Activated T-cell treated with anti-CD3 and anti-CD28 coated beads for 24 hours (primary cell): ENCODE data around the gene MIER3.

Experiments used
- DNase-seq: peaks from one replicate; pipeline ENCODE4 v3.0.0-alpha.2; 2020; ENCODE audit warnings: low read depth

MIER3 gene

DNA sequence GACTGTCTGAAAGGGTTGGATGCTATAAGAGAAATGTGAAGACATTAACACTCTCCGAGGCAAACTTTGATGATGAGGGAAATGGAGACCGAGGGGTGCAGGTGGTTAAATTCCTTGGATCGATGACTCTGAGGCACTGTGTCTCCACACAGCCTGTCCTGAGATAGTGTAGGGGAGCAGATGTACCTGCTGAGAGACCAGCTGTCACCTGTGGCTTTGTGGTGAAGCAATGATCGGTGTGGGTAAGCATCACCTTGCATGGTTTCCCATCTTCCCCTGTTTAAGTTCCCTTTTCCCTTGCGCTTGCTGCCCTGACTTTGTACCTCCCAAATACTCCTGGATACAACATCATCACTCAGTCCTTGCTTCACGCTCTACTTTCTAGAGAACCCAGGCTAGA is 9.8 kb upstream of the MIER3 start:
- DNase-seq: no peak

DNA sequence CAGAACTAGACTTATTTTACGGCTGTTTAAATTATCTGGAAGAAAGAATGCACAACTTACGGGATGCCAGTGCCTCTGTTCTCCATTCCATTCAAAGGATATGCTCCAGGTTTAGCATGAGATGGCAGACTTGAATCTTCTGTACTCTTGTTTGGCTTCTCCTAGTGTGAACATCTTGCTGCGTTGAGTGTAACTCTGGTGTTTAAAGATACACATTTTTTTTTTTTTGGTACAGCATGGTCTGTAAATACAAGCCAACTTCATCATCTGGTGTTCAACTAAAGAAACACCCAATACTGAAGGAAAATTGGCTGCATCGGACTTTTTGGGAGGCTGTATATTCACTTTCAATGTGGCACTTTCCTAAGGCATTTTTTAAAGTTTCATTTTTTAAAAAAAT is 7.4 kb upstream of the MIER3 start:
- no peak for DNase-seq

DNA sequence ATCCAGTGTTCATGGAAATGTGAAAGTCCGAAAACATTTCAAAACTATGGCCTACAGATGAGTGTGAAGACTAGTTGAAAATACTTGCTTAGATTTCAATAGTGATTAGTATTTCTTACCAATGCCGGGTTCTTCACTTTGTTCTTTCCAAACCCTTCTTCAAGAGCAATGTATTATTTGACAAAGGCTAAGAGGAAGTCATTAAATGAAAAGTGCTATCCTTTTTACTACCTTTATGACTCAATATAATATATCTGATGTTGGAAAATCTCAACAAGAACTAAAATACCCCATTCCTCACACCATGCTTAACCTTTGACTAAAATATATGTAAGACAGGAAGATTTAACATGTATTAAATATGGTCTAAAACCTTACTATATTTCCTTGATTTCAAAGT is 6.7 kb upstream of the MIER3 start:
- DNase-seq: no peak

DNA sequence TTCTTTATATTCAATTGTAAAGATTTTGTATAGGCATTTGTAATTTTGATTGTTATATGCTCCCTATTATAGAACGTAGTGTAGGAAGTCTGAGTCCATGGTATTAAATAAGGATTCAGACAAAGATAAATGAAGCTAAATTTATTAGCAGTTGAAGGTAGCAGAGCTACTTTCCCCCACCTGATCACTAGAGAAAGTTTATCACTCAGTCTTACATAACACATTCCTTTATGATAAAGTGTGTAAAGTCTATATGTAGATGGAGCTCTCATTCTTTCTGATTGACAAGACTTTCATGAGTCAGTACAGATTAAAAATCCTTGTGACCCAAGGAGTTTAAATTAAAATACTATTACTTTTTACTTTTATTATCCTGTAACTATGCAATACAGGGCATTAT is 2.3 kb upstream of the MIER3 start:
- no peak for DNase-seq

DNA sequence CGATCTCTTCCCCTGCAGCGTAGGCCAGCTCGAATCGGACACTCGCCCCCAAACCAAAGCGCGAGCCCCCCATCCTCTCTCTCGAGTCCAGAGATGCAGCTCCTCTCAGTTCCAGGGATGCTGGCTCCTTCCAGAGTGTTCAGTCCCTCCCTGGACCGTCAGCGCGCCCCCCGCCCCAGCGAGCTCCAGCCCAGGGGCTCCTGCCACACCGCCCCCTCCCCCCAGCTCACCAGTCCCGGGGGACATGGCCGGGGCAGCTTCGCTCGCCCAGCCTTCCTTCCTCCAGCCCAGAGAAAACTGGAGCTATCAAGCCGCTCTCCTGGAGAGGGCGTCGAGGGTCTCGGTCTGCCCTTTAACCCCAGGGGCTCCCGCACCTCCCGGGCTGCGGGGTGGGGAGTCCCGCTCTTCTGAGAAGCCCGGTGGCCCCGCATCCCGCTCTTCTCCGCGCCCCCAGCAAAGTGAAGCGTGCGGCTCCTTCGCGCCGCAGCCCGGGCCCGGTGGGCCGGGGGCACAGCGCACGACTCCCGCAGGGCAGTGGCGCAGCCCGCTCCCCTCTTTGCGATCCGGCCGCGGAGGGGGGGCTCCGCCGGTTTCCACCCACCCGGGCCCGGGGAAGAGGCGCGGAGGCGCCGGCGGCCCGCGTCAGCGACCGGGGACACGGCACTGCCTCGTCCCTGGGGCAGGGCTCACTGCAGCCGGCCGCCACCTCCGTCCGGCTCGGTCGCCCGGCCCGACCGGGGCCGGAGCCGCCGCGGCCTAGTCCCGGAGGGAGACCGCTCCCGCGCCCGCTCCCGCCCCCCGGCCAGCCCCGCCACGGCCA is 587 bp downstream of the MIER3 start:
- DNase-seq: peak; percentile 3

DNA sequence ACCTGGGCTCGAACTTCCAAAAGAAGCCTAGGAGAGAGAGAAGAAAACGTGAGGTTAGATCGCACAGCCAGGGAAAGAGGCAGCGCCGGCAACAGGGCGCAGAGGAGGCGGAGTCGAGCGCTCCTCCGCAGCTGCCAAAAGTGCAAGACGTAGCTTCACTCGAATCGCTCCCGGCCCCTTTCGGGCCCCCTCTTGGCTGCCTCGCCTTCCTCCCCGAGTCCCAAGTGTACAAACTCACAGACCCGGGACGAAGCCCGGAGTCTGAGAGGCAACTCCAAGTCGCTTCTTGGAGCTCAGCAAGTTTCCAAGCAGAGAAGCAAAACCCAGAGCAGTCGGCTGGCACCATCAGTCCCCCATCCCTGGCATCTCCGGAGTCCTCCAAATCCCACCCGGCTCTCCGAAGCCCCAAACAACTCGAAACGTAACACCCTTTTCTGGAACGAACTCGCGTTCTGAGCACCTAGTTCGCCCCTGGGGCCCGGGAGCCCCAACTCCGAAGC is 1.2 kb downstream of the MIER3 start:
- DNase-seq: peak; percentile 38

DNA sequence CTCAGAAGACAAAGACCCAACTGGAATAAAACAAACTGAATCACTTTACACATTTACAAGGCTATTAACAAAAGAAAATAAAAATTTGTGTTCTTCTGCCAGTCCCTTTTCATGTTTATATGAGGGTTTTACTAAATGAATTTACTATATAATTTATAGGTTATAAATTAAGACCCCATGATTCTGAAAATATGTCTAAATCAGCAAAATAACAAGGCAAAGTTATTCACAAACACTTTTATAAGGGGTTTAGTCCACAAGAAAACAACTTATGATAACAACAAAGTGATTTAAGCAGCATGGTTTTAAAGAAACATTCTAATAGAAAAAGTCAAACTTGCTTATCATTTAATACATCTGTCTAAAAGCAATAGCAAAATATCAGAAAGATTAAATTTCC is 4.9 kb downstream of the MIER3 start:
- DNase-seq: no peak

DNA sequence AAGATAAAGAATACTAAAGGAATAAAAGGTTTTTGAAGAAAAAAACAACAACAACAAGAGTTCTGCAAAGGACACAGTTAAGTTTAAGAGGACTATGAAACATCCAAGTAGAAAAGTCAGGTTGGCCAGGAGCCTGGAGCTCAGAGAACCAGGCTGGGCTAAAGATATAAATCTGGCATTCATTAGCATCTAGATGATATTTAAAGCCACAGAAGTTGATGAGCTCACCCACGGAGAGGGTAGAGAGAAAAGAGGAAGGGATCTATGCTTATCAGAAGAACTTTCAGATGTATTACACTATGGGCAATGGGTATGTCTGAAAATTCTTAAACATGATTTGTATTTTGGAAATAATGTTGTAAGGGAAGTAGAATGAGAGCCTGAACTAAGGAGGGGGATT is 9.9 kb downstream of the MIER3 start:
- no peak for DNase-seq

DNA sequence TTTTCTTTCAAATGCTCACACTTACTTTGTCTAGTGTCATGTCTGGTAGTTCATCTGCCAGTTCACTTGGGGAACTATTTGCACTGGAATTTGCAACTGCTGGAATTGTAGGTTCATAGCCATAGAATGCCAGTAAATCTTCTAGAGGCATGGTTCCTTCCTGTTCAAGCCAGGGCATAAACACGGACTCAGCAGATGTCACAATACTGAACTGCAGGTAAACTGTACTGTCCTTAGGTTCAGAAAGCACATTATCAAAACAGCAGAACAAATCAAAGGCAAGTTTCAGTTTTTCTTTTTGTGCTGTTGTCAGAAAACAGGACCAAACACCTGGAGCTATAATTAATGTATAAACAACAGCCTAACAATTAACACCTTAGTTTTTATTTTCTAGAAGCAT is 13.1 kb downstream of the MIER3 start:
- no peak for DNase-seq

DNA sequence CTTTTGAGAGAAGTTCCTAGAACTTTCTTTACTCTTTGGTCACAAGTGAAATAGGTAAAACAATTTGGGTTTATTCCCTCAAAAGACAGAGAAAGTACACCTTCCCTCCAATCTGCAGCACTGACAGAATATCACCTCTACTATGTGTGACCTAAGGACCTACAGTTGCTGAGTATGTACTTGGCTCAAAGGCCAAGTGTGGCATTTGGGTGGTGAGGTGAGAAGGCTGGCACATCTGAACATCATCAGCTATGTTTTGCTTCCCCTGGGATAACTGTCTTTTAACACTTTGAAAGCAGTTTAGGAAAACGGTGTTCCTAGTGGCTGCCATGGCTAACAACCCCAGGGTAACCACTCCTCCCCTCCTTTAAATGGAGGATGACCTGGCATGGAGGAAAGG is 17.6 kb downstream of the MIER3 start:
- DNase-seq: no peak

DNA sequence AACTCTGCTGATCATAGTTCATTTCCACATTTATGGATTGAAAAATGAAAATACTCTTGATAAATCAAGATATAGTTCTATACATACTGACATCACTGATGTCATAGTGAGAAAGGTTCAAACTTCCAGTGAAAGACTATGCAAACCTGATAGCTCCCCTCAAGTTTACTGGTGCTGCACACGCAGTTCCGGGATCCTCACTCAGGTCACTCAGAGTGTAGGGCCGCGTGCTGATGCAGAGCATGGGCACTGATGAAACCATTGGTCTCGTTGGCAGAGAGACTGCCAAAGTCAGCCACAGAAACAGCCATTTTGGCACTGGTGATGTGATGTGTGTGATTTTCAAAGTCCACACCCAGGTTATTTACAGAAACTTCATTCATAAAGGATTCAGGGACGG is 29.0 kb downstream of the MIER3 start:
- DNase-seq: no peak

DNA sequence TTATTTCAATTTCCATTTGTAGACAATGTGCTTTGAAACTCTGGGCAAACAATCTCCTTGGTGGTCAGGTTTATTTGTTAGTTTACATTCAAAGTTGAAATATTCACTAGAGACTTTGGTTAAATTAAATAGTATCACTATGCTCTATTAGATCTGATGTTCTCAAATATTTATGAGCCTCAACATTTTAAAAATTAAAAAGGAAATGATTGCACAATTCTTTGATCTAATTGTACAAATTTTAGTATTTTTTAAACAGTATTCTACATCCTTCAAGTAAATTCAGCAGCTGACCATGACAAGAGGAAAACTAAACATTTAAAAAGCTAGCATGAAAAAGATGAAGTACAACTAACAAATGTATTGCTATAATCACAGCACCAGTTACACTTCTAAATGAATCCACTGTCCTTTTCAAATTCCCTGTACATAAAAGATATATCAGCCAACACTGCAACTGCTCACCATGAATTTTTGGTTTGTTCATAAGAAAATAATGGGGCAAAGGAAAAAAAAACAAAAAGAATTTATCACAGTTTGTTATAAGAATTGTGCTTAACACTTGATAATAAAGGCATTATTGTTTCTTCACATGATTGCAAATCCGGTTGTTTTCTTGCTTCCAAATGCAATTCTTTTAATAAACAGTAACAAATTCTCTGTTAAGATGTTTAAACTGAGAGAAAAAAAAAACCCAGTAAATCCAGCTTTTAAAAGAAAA is 31.8 kb downstream of the MIER3 start:
- DNase-seq: no peak

DNA sequence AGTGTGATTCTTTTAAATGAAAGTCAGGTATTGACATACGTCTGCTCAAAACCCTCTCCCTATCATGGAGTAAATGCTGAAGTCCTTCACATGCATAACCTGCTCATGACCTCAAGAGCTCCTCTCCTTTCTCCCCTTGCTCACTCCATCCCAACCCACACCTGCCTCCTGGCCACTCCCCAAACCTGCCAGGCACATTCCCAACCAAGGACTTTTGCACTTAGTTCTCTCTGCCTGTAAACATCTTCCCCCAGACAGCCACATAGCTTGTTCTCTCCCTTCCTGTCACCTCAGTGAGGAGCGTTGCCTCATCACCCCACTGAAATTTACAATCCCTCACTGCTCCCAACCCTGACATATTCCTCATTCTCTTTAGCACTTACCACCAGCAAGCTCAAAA is 33.9 kb downstream of the MIER3 start:
- DNase-seq: no peak

DNA sequence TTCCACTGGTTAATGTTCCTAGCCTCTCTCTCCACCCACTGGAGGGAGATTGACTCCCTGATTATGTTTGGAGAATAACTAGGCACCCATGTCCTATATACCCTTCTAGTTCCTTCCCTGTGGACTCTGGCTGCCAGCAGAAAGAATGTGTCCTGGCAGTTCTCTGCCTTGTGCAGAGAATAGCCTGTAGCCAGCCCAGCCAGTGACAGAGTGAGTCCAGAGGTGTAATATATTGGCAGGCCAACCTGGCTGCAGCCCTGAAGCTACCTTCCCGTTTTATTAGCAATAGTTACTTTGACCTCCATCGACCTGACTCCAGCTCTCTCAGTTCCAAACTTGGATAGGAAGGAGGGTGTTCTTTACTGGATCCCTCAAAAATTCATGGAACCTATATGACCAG is 34.4 kb downstream of the MIER3 start:
- no peak for DNase-seq

DNA sequence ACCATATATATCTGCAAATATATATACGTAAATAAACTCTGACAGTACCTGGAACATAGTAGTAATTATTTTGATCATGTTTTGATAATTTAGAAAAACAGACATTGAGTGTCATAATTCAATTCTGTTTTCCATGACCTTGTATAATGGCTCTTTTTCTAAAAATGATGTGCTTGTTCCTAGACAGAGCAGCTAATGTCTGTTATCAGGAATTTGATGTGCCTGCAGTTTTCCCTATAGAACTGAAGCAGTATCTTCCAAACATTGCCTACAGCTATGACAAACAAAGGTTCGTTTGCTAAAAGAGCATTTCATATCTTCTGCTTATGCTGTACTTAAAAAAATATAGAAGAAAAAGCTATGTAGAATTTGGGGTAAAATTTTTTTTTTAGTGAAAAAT is 37.2 kb downstream of the MIER3 start:
- DNase-seq: no peak

DNA sequence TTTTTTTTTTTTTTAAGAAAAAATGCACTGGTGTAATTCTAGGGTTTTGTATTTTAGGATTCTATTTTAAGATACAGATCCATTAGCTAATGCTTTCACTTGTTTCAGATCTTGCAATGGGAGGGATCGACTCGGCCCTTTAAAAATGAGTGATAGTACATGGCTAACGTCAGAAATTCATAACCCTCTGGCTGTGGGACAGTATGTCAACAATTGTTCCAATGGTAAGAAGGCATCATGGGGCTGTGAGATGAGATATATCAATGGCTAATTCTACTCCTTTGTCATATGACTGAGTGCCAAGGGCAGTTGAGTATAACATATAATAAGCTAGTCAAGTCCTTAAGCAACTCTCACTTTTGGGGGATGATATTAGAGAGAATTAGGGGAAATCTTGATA is 38.2 kb downstream of the MIER3 start:
- DNase-seq: no peak

DNA sequence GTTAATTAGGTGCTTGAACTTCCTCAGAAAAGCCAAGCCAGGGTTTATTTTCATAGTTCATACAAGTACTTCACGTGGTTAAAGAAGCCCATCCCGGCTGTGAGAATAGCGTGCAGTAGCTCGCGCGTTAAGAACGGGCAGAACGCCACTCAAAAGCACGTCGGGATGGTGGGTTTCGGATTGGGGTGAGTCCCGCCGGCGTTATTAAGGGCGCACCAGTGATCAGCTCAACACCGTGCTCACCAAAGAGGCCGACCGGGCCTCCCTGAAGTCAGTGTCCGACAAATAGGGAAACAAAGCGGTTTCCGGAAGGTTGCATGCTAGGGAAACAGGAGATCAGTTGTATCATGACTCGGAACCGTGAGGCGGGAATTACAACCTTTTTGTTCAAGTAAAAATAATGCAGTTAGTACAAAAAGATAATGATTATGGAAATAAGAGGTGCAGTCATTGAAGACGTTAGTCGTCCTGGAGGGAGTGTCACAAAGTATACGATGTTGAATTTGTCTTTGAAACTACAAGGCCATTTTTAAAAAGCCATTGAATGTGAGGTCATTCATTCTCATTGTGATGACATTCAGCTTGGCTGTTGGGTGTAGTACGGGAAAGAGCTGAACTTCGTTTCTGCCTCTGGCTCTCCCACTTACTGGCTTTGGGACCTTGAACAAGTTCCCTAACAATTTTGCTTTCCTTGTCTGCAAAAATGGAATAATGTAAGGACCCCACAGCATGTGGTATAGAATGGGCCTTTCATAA is 41.5 kb downstream of the MIER3 start:
- no peak for DNase-seq

DNA sequence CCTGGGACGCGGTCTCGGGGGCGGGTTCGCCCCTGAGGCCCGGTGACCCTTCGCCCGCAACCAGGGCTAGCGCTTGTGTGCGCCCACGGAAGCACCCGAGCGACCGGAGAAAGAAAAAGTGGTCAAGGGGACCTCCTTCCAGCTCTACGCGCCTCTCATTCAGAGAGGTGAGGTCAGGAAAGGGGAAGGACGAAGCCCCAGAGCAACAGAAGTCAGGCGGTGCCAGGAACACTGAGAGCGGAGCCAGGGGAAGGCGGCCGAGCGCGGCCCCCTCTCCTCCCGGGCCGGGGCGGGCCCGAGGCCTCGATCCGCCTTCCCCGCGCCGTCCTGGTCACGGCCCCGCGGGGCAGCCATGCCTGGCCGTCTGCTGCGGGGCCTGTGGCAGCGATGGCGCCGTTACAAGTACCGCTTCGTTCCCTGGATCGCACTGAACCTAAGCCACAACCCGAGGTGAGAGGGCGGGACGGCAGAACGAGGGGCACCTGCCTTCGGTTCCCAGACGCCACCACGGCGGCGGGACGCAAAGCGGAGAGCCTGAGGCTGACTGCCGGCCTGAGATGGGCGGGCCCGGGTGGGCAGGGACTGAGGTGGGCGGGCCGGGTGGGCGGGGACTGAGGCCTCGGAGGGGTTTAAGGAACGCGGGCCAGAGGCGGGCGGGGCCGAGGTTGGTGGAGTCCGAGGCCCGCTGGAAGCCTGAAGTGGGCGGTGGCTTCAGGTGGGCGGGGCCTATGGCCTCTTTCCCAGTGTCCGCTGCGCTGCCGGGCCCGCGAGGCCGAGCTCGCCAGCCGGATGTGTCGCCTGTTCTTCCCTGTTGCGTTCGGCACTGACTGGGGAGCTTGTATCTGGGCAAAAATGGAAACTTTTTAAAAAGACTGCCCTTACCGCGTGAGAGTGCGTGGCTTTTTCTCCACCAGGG is 42.4 kb downstream of the MIER3 start, which contains the start of gene SETD9:
Gene SETD9 (plus strand): TSS at position 303 of the 916 bp plus-strand sequence. CDS start 50 bp downstream, at position 353.
- peak; percentile 91 for DNase-seq

DNA sequence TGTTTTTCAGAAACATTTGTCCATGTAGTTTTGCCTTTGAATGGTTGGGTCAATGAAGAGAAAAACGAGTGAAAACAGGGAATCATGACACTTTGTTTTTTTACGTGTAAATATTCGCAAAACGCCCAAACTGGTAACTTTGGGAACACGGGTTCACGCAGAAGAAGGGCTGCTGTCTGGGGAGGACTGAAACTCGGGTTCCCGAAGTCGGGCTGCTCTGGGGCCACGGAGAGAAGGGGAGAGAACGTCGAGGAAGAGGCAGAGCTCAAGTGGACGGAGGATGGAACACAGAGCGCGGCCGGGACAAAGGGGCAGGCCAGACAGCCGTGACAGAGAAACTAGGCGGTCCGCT is 43.0 kb downstream of the MIER3 start:
- DNase-seq: no peak

DNA sequence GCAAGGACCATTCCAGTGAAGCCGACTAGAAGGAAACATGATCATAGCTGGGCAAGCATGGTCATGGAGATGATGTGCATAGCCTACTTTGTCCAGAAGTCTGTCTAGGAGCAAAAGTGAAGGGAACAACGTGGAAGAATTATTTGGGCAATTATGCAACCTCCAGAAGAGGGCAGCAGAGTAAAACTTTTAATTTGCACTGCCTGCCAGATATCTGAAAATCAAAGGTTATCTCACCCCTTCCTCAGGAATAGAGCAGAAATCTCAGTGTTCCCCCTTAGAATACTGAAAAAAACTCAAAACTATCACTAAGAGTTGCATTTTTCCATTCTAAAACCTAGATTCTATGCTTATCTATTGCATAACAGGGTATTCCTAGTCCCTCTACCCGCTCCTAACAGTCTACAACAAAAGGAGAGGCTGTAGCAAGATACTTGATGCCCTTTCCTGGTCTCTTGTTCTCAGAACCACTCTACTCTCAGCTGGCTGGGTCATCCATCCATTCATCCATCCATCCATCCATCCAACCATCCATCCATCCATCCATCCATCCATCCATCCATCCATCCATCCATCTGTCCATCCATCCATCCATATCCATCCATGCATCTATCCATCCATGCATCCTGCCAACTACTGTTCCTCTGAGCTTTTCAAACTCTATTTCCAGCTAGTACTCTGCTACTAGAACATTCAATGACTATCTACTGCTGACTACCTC is 50.9 kb downstream of the MIER3 start:
- DNase-seq: peak; percentile 19

DNA sequence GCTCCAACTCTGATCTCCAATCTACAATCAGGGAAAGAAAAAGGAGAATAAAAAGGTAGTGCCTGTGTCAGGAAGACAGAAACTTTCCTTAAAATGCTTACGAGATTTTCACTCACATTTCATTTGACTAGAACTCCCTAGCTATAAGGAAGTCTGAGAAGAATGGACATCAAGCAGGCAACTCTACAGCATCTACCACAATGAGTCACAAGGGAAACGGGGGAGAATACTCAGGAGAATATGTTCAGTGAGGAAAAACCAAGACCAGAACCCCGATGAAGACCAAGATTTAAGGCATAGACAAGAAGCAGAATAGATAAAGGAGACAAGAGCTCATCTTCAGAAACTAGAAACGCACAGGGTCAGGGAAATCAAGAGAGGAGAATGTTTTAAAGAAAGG is 51.5 kb downstream of the MIER3 start:
- no peak for DNase-seq
